Measurements from ENCODE around the gene PLEKHM1.
A peak's percentile ranks its signal among the peaks of the same experiment; 100 is the strongest.

DNA sequence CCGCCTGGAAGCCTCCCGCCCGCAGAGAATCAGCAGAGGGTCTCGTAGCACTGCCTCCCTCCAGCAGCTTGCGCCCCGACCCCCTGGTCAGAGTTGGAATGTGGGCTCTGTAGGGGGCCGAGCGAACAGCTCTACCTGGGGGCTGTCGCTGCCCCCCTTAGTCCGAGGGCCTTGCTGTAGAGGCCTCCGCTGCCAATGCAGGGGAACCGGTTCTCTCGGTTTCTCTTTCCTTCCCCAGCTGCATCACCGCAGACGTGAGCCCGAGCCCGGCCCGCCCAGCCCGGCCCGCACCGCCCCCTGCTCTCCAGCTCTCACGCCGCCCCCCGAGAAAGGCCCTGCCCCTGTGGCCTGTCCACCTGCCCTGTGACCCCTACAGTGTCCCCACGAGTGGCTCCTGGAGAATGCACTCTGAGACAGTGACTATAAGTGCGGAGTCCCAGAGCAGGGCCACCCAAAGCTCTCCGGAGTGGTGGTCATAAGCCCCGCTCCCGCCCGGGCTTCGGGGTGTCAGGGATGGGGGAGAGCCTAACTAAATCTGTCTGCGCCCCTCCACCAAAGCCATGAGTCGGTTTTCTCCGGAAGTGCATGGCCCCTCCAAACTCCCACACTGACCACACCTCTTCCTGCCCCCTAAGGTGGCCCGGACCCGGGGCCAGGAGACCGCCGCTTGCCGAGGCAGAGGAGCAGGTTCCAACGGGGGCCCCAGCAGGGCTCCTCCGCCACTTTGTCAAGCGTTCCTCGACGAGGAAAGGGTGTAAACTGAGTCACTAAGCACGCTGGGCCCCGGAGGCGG lies 59.6 kb downstream of the PLEKHM1 start:
- TF ChIP-seq, protein P1, sequence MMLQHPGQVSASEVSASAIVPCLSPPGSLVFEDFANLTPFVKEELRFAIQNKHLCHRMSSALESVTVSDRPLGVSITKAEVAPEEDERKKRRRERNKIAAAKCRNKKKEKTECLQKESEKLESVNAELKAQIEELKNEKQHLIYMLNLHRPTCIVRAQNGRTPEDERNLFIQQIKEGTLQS (CRISPR knock-in tag; IDR thresholded peaks at IDR 0.05), result no peak
- TF ChIP-seq, protein P2, sequence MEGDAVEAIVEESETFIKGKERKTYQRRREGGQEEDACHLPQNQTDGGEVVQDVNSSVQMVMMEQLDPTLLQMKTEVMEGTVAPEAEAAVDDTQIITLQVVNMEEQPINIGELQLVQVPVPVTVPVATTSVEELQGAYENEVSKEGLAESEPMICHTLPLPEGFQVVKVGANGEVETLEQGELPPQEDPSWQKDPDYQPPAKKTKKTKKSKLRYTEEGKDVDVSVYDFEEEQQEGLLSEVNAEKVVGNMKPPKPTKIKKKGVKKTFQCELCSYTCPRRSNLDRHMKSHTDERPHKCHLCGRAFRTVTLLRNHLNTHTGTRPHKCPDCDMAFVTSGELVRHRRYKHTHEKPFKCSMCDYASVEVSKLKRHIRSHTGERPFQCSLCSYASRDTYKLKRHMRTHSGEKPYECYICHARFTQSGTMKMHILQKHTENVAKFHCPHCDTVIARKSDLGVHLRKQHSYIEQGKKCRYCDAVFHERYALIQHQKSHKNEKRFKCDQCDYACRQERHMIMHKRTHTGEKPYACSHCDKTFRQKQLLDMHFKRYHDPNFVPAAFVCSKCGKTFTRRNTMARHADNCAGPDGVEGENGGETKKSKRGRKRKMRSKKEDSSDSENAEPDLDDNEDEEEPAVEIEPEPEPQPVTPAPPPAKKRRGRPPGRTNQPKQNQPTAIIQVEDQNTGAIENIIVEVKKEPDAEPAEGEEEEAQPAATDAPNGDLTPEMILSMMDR (CRISPR knock-in tag; IDR thresholded peaks at IDR 0.05), result no peak
- TF ChIP-seq, protein P3, sequence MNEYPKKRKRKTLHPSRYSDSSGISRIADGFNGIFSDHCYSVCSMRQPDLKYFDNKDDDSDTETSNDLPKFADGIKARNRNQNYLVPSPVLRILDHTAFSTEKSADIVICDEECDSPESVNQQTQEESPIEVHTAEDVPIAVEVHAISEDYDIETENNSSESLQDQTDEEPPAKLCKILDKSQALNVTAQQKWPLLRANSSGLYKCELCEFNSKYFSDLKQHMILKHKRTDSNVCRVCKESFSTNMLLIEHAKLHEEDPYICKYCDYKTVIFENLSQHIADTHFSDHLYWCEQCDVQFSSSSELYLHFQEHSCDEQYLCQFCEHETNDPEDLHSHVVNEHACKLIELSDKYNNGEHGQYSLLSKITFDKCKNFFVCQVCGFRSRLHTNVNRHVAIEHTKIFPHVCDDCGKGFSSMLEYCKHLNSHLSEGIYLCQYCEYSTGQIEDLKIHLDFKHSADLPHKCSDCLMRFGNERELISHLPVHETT (CRISPR knock-in tag; conservative IDR thresholded peaks at IDR 0.05), result no peak
- TF ChIP-seq NBN (conservative IDR thresholded peaks at IDR 0.05) (no peak), NCOR1 (IDR thresholded peaks at IDR 0.05; ENCODE audit: borderline replicate concordance, low read length) (no peak), ZNF282 (IDR thresholded peaks at IDR 0.05; ENCODE audit: partially characterized antibody) (no peak), PTBP1 (IDR thresholded peaks at IDR 0.05; ENCODE audit: low read depth, low read length, poor library complexity, severe bottlenecking) (no peak), ZNF614 (CRISPR knock-in tag; IDR thresholded peaks at IDR 0.05; ENCODE audit: borderline replicate concordance) (no peak), CHD2 (IDR thresholded peaks at IDR 0.05; ENCODE audit: low read depth, low read length) (no peak), NRL (CRISPR knock-in tag; IDR thresholded peaks at IDR 0.05; ENCODE audit: borderline replicate concordance) (0 out of 2 replicates have a peak, but pooled peaks have one; percentile 61)
